ENCODE measurements around the gene CFAP58.

- TF ChIP-seq, protein P1, sequence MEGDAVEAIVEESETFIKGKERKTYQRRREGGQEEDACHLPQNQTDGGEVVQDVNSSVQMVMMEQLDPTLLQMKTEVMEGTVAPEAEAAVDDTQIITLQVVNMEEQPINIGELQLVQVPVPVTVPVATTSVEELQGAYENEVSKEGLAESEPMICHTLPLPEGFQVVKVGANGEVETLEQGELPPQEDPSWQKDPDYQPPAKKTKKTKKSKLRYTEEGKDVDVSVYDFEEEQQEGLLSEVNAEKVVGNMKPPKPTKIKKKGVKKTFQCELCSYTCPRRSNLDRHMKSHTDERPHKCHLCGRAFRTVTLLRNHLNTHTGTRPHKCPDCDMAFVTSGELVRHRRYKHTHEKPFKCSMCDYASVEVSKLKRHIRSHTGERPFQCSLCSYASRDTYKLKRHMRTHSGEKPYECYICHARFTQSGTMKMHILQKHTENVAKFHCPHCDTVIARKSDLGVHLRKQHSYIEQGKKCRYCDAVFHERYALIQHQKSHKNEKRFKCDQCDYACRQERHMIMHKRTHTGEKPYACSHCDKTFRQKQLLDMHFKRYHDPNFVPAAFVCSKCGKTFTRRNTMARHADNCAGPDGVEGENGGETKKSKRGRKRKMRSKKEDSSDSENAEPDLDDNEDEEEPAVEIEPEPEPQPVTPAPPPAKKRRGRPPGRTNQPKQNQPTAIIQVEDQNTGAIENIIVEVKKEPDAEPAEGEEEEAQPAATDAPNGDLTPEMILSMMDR (IDR thresholded peaks at IDR 0.05; ENCODE audit: extremely low read depth in 1 of 2, insufficient read depth in 1 of 2, low read depth in 1 of 2, low read length in 2 of 2), result no peak
- TF ChIP-seq MAX (IDR thresholded peaks at IDR 0.05; ENCODE audit: insufficient read depth, insufficient read length), result no peak
- TF ChIP-seq EZH2 (IDR thresholded peaks at IDR 0.05; ENCODE audit: borderline replicate concordance, low read depth, low read length, severe bottlenecking), result no peak
- no peak for TF ChIP-seq POLR2A (IDR thresholded peaks at IDR 0.05; ENCODE audit: low read depth, low read length)
- no peak for TF ChIP-seq MYC (IDR thresholded peaks at IDR 0.05; ENCODE audit: low read depth, low read length)
- no peak for TF ChIP-seq GATA2 (IDR thresholded peaks at IDR 0.05; ENCODE audit: insufficient read depth, insufficient read length, low read depth, low read length)
- TF ChIP-seq FOS (IDR thresholded peaks at IDR 0.05; ENCODE audit: borderline replicate concordance, insufficient read depth, low read length), result no peak
- no peak for TF ChIP-seq POLR2AphosphoS5 (IDR thresholded peaks at IDR 0.05; ENCODE audit: insufficient read depth, low read depth, low read length)
Measured at GRCh38 chr10:104359811-104360210, 6.2 kb downstream of the CFAP58 start.
